ENCODE measurements around the gene CLTB. TPM values are rescaled to one million over a fixed set of nuclear protein-coding genes. Genes with fewer than 3 reads are reported as not detected.

The CLTB gene
- total and polyA plus RNA-seq, 2 of the 13 experiments (the other 11 are each of a cell fraction or from before 2014, with no cell fraction given), result 23.3 to 33.8 TPM

GRCh38 chr5:176447978-176448608 lies 31.8 kb upstream of the CLTB start, which contains the start of gene FAF2 (continued):
- TF ChIP-seq MLXIP (CRISPR knock-in tag; IDR thresholded peaks at IDR 0.05; ENCODE audit: borderline replicate concordance) (no peak), ZNF577 (CRISPR knock-in tag; IDR thresholded peaks at IDR 0.05; ENCODE audit: borderline replicate concordance, low read depth) (no peak), ZNF317 (CRISPR knock-in tag; IDR thresholded peaks at IDR 0.05) (peak; percentile 48), CBX5 (CRISPR knock-in tag; IDR thresholded peaks at IDR 0.05; ENCODE audit: borderline replicate concordance) (peak; percentile 27; the same call in 1 of the 2 replicates), AFF4 (CRISPR knock-in tag; IDR thresholded peaks at IDR 0.05) (no peak), DRAP1 (CRISPR knock-in tag; IDR thresholded peaks at IDR 0.05) (peak; percentile 76; the same call in 1 of the 2 replicates), ZBTB25 (CRISPR knock-in tag; IDR thresholded peaks at IDR 0.05) (peak; percentile 84), ZNF782 (CRISPR knock-in tag; IDR thresholded peaks at IDR 0.05; ENCODE audit: borderline replicate concordance) (peak; percentile 47; the same call in 1 of the 2 replicates), FOXC1 (CRISPR knock-in tag; IDR thresholded peaks at IDR 0.05; ENCODE audit: borderline replicate concordance) (no peak; the same call in 1 of the 2 replicates), GZF1 (CRISPR knock-in tag; IDR thresholded peaks at IDR 0.05) (no peak), ATF7-NPFF (CRISPR knock-in tag; IDR thresholded peaks at IDR 0.05; ENCODE audit: low read depth) (peak; percentile 37; the same call in 1 of the 2 replicates), TERF1 (CRISPR knock-in tag; IDR thresholded peaks at IDR 0.05) (no peak), ZBTB46 (CRISPR knock-in tag; IDR thresholded peaks at IDR 0.05; ENCODE audit: borderline replicate concordance) (no peak), ZNF10 (CRISPR knock-in tag; IDR thresholded peaks at IDR 0.05; ENCODE audit: borderline replicate concordance, low read depth) (no peak)

Measured in HepG2 (cell line).